PC-3 (cell line): Measurements from ENCODE around the gene INIP.

Experiments
- CTCF ChIP-seq: fragments of 300-600 bp; sonication (generic); conservative IDR thresholded peaks from 2 replicates; pipeline ENCODE4 v1.5.1; 2017; ENCODE audit warnings: antibody characterized with exemption, low read depth, mild to moderate bottlenecking, low read length
- EZH2 ChIP-seq: fragments of 300-600 bp; sonication (generic); IDR thresholded peaks from one replicate; pipeline ENCODE4 v1.6.1; 2017; ENCODE audit warnings: antibody characterized with exemption, mild to moderate bottlenecking, low read length; ENCODE audit not compliant: unreplicated experiment

- no peak for TF ChIP-seq CTCF
- no peak for TF ChIP-seq EZH2
Measured at GRCh38 chr9:112655668-112656067, 62.2 kb downstream of the INIP start.
